A673 (cell line): Measurements from ENCODE around the gene B3GAT3. TPM values are rescaled to one million over a fixed set of nuclear protein-coding genes. Genes with fewer than 3 reads are reported as not detected.

Experiments
- BruUV-seq: library from RNA; stranded (reverse); fragments of 400-500 nt; replicated peaks from 2 replicates; lab custom pipeline; 2021; lab: Mats Ljungman, UMichigan
- CTCF ChIA-PET: fragments of 300-600 bp; sonication (Branson Sonifier 250); formaldehyde crosslinking; loops from one replicate; lab custom pipeline; 2022; ENCODE audit warnings: antibody characterized with exemption; lab: Charles Lee
- POLR2A ChIA-PET: fragments of 300-600 bp; sonication (Branson Sonifier 250); formaldehyde crosslinking; loops from one replicate; lab custom pipeline; 2022; ENCODE audit warnings: antibody characterized with exemption; ENCODE audit not compliant: low non-redundant PET; lab: Charles Lee
- DNase-seq: peaks from one replicate; pipeline ENCODE4 v3.0.0-alpha.2; 2015; ENCODE audit warnings: low spot score
- H3K27ac ChIP-seq: fragments of 200-600 bp; sonication (generic); 2 replicates; pipeline ENCODE4 v1.5.1; 2016; ENCODE audit warnings: mixed run types, low read depth, mild to moderate bottlenecking, mixed read lengths, antibody characterized with exemption, low read length; ENCODE audit not compliant: poor library complexity, severe bottlenecking
- H3K27me3 ChIP-seq: fragments of 200-600 bp; sonication (generic); replicated peaks from 2 replicates; pipeline ENCODE4 v1.6.1; 2017; ENCODE audit warnings: mixed run types, low read depth, mild to moderate bottlenecking, mixed read lengths, antibody characterized with exemption, low read length; ENCODE audit not compliant: insufficient read depth, poor library complexity
- H3K36me3 ChIP-seq: fragments of 200-600 bp; sonication (generic); 2 replicates; pipeline ENCODE4 v1.6.1; 2016; ENCODE audit warnings: mixed run types, mild to moderate bottlenecking, mixed read lengths, antibody characterized with exemption, low read length; ENCODE audit not compliant: insufficient read depth, poor library complexity, severe bottlenecking
- H3K4me1 ChIP-seq: fragments of 200-600 bp; sonication (generic); 2 replicates; pipeline ENCODE4 v1.6.1; 2017; ENCODE audit warnings: mixed run types, mild to moderate bottlenecking, mixed read lengths, antibody characterized with exemption, low read length; ENCODE audit not compliant: insufficient read depth, poor library complexity, severe bottlenecking
- H3K4me3 ChIP-seq: fragments of 200-600 bp; sonication (generic); 2 replicates; pipeline ENCODE4 v1.5.1; 2016; ENCODE audit warnings: low read depth, mixed run types, mild to moderate bottlenecking, mixed read lengths, low read length; ENCODE audit not compliant: poor library complexity, severe bottlenecking
- H3K9me3 ChIP-seq: fragments of 200-600 bp; sonication (generic); 2 replicates; pipeline ENCODE4 v1.6.1; 2016; ENCODE audit warnings: mixed run types, low read depth, mild to moderate bottlenecking, mixed read lengths, antibody characterized with exemption, low read length; ENCODE audit not compliant: poor library complexity, severe bottlenecking
- EZH2 ChIP-seq: fragments of 200-600 bp; sonication (generic); IDR thresholded peaks from 2 replicates; pipeline ENCODE4 v1.6.1; 2017; ENCODE audit warnings: borderline replicate concordance, low read depth, mild to moderate bottlenecking, mixed read lengths, antibody characterized with exemption, low read length; ENCODE audit not compliant: poor library complexity, severe bottlenecking
- intact Hi-C: fragments of 100-400 bp; cut with micrococcal nuclease; formaldehyde crosslinking; loops from one replicate; pipeline ENCODE4 v1.10.0; 2022; ENCODE audit not compliant: unreplicated experiment
- total RNA-seq: library from RNA; stranded (reverse); gene quantifications from 2 replicates; pipeline ENCODE4 v1.2.3, GENCODE V29; 2021
- TF ChIP-seq, protein P1 (sequence below): fragments of 300-800, 200-600 bp; sonication (generic); conservative IDR thresholded peaks from 2 replicates; pipeline ENCODE4 v1.5.1; 2017; ENCODE audit warnings: low read depth, mild to moderate bottlenecking, antibody characterized with exemption, low read length, moderate library complexity, mixed read lengths

B3GAT3 gene
- total RNA-seq, 1 experiment from 2014 or later, result 64.7 TPM

DNA sequence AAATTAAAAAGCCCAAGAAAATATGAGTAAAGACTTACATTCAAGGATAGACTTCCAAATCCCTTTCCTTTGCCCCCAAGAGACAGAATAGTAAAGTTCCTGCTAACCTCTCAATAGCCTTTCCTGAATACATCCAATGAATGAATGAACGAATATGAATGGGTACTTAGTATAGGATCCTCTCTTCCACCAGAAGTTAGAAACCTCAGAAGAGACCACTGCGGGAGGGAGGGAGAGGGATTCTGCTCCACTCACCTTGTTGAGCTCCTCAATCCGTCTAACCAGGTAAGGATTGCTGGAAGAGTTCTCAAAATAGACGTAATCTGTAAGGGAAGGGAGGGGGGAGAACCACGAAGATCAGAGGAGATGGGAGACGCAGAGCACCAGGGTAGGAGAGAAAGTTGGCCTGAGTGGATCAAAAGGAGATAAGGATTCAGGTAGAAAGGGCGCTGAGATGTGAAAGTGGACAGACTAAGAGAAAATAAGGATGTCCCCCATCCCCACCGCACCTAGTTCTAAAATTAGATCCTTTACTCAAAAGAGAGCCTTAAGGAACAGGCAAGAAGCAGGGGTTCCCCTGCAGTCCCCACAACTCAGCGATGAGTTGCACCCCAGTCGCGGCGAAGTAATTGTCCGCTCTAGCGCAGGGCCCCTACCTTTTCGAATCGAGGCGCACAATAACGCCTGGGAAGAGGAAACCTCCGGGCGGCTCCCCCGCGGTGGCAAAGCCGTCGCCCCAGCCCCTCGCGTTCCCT, 21.2 kb downstream of the B3GAT3 start:
- no peak for DNase-seq
- no peaks in the 10 kb centered on the region for H3K9me3 ChIP-seq
- intact Hi-C loops, result no loop called here
- H3K27ac ChIP-seq, result peak overlapping the region; percentile 97
- ChIA-PET POLR2A (no interaction called here), CTCF (no interaction called here)
- no peaks in the 10 kb centered on the region for H3K27me3 ChIP-seq
- no TSS peak for BruUV-seq
- peak overlapping the region; percentile 95 for H3K4me3 ChIP-seq
- TF ChIP-seq, protein P1, sequence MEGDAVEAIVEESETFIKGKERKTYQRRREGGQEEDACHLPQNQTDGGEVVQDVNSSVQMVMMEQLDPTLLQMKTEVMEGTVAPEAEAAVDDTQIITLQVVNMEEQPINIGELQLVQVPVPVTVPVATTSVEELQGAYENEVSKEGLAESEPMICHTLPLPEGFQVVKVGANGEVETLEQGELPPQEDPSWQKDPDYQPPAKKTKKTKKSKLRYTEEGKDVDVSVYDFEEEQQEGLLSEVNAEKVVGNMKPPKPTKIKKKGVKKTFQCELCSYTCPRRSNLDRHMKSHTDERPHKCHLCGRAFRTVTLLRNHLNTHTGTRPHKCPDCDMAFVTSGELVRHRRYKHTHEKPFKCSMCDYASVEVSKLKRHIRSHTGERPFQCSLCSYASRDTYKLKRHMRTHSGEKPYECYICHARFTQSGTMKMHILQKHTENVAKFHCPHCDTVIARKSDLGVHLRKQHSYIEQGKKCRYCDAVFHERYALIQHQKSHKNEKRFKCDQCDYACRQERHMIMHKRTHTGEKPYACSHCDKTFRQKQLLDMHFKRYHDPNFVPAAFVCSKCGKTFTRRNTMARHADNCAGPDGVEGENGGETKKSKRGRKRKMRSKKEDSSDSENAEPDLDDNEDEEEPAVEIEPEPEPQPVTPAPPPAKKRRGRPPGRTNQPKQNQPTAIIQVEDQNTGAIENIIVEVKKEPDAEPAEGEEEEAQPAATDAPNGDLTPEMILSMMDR, result no peak
- TF ChIP-seq EZH2, result no peak
- H3K4me1 ChIP-seq, result peaks cover 21% of the 10 kb centered on the region
- peaks cover 41% of the 10 kb centered on the region for H3K36me3 ChIP-seq

DNA sequence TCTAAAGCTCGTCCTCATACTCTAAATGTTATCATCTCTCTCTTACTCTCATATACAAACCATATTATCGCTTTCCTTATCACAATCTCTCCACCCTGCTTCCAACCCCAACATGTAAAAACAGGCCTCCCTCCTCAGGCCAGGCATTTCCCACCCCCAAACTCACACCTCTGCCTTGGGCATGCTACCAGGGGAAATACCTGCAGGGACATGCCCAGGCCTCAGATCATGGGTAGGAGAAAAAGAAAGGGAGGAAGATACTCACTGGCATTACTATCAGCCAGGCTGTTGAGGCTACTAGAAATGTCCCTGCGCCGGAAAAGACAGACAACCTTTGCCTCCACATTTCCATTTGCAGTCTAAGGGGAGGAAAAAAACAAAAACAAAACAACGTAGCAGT, 21.9 kb downstream of the B3GAT3 start:
- Histone ChIP-seq H3K9me3 (no peaks in the 10 kb centered on the region), H3K4me1 (peaks cover 21% of the 10 kb centered on the region), H3K27me3 (no peaks in the 10 kb centered on the region), H3K27ac (peak overlapping the region; percentile 97), H3K4me3 (peak overlapping the region; percentile 95), H3K36me3 (peaks cover 47% of the 10 kb centered on the region)
- BruUV-seq, result TSS peak; percentile 41
- intact Hi-C loops, result loop anchor here (10.0 kb wide), 1 partner anchor 255 kb away; no protein-coding TSS in a partner anchor
- ChIA-PET POLR2A (no interaction called here), CTCF (interaction anchor here (0.5 to 1.3 kb wide), 3 partner anchors 12 to 476 kb away, joined by 3 to 5 read pairs (median 4); partner anchors contain the start of gene INCENP)
- DNase-seq, result no peak
- no peak for TF ChIP-seq EZH2
- TF ChIP-seq, protein P1, result no peak

DNA sequence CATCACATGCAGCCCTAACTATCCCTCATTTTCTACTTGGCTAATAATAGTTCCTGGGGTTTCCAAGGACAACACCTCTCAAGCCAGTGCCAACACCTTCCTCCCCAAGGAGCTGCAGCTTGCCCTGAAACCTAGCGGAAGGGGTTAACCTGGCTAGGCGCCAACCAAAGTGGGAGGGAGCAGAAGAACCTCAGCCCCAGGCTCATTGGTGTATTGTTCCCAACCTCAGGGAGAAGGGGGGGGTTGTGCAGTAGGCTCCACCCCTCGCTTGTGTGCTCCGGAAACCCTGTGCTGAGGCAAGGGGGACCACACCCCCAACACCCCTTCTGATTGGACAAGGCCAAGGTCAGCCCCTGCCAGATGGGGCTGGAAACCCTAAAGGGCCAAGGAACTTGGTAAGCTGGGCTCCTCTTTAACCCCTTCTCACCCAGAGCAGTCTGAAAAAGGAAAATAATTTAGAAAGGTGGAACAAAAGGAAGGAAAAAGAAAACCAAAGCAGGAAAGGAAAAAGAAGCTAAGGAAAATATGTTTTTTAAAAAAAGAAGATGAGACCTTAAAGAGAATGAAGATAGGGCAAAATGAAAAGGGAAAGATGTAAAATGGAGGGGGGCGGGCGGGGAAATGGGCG, 22.6 kb downstream of the B3GAT3 start:
- Histone ChIP-seq H3K27me3 (no peaks in the 10 kb centered on the region), H3K9me3 (no peaks in the 10 kb centered on the region), H3K4me1 (peaks cover 21% of the 10 kb centered on the region), H3K4me3 (peak overlapping the region; percentile 95), H3K27ac (peak overlapping the region; percentile 97), H3K36me3 (peaks cover 55% of the 10 kb centered on the region)
- CTCF ChIA-PET, result interaction anchor here (0.5 to 1.3 kb wide), 3 partner anchors 13 to 476 kb away, joined by 3 to 5 read pairs (median 4); partner anchors contain the start of gene INCENP
- no peak for TF ChIP-seq EZH2
- TF ChIP-seq, protein P1, result no peak
- peak; percentile 100 for DNase-seq
- intact Hi-C loops, result loop anchor here (10.0 kb wide), 1 partner anchor 256 kb away; no protein-coding TSS in a partner anchor
- POLR2A ChIA-PET, result no interaction called here
- no TSS peak for BruUV-seq
